ENCODE data around the gene EBF3.

Gene EBF3

DNA sequence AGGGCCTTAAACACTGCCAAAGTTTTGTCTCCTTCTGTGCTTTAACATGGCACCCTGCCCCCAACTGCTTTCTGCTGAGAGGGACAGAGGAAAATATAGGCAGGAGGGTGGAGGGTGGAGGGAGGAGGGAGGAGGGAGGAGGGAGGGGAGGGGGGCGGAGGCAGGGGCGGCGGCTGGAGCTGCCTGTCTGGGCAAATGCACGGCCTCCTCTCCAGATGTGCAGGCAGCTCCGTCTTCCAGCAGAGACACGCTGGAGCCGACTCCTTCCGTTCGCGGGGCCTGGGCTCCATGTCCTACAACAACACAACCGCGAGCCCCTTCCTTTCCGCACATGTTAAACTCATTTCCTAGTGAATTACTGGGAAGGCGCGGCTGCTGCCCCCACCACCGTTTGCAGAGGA lies 14.2 kb downstream of the EBF3 start:
- DNase-seq: peak; percentile 63 to 74
- Histone ChIP-seq H3K9me3 (no peaks in the 10 kb centered on the region), H3K4me3 (no peak overlapping the region), H3K27me3 (peaks cover 0 to 3% of the 10 kb centered on the region in 2 donors), H3K4me1 (peaks cover 0 to 26% (median 8%) of the 10 kb centered on the region in 4 donors), H3K27ac (peak overlapping the region in 1 of 2 donors; percentile 17), H3K36me3 (no peaks in the 10 kb centered on the region)
- TF ChIP-seq, protein P1, sequence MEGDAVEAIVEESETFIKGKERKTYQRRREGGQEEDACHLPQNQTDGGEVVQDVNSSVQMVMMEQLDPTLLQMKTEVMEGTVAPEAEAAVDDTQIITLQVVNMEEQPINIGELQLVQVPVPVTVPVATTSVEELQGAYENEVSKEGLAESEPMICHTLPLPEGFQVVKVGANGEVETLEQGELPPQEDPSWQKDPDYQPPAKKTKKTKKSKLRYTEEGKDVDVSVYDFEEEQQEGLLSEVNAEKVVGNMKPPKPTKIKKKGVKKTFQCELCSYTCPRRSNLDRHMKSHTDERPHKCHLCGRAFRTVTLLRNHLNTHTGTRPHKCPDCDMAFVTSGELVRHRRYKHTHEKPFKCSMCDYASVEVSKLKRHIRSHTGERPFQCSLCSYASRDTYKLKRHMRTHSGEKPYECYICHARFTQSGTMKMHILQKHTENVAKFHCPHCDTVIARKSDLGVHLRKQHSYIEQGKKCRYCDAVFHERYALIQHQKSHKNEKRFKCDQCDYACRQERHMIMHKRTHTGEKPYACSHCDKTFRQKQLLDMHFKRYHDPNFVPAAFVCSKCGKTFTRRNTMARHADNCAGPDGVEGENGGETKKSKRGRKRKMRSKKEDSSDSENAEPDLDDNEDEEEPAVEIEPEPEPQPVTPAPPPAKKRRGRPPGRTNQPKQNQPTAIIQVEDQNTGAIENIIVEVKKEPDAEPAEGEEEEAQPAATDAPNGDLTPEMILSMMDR (IDR thresholded peaks at IDR 0.05): no peak
- intact Hi-C loops (cut with DNase I; ENCODE audit: low total_unique reads): loop anchor here (10.0 kb wide), 1 partner anchor 485 kb away; the partner anchor contains the start of gene MGMT

DNA sequence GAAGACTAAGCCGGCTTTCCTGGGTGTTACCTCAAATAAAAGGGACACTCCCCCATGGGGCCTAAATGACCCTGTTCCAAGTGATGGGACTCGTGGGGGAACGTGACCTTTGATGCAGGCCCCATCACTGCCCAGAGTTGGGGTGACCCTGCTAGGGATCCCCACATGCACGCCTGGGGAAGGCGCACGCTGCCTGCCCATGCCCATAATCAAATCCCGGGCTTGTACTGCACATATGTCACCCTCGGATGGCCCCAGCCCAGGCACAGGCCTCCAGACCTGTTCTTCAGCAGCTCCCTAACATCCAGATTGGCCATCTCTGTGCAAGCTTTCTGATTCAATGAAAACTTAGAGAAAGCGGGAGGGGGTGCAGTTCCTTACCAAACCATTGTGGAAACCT lies 14.7 kb downstream of the EBF3 start:
- peak overlapping the region in 1 of 2 donors; percentile 17 for H3K27ac ChIP-seq

DNA sequence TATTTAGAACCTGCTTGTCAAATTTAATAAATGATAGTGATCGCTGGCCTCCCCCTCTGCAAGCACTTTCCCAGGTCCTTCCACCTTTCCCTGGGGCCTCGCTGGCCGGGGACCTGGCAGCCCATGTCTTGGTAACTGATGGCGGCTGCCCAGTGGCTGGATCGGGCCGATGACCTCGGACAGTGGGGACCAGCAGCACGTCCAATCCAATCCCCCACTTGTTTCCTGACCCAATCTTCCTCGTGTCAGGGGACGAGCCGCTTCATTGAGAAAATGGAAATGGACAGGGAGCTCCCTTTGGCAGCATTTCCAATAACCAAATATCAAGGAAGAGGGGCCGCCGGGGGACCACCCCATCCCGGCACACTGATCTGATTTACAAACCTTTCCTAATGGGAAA lies 17.2 kb downstream of the EBF3 start:
- peak in 1 of 2 donors; percentile 62 for DNase-seq
- H3K27ac ChIP-seq: peak overlapping the region; percentile 64 to 80
- H3K9me3 ChIP-seq: no peaks in the 10 kb centered on the region

More for the DNA sequence above, 14.7 kb downstream of the EBF3 start:
- Histone ChIP-seq H3K36me3 (no peaks in the 10 kb centered on the region), H3K9me3 (no peaks in the 10 kb centered on the region), H3K4me3 (no peak overlapping the region), H3K27me3 (peaks cover 0 to 3% of the 10 kb centered on the region in 2 donors), H3K4me1 (peaks cover 0 to 26% (median 8%) of the 10 kb centered on the region in 4 donors)
- intact Hi-C loops (cut with DNase I; ENCODE audit: low total_unique reads): no loop called here
- no peak for DNase-seq
- TF ChIP-seq, protein P1 (IDR thresholded peaks at IDR 0.05): no peak

DNA sequence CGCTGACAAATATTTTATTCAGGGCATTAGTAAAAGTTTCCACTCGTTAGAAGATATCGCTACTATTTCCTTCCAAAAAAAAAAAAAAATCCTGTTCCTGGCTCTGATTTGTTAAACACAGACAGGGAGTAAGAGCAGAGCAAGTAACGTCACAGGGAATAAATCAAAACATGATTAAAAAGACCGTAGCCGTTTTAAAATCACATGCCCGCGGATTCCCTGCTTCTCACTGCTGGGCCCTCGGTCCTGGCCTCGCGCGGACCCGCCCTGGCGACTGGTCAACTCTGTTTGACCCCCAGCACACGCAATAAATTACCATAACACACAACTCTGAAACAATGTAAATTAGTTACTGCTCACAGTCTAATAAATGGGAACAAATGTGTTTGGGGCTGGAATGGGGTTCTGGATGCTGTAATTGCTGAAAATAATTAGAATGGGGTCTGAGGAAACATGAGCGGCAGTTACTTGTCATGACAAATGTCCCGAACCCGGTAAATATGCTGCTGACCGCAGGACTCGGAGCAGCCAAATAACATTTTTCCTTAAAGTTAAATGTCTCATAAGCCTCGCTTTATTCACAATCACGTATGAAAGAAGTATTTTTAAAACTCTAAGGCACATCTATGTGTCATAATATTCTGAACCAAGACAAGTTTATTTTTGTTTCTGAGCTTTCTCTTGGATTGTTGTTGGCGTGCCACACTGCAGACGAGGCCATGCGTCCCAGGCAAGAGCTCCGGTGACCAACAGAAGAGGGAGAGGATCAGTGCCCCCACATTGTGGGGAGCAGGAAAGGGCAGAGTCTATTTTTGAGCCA lies 17.9 kb downstream of the EBF3 start:
- intact Hi-C loops (cut with DNase I; ENCODE audit: low total_unique reads): no loop called here
- Histone ChIP-seq H3K27ac (peak overlapping the region; percentile 64 to 80), H3K4me1 (peaks cover 0 to 26% (median 8%) of the 10 kb centered on the region in 4 donors), H3K27me3 (no peaks in the 10 kb centered on the region), H3K9me3 (no peaks in the 10 kb centered on the region), H3K36me3 (no peaks in the 10 kb centered on the region), H3K4me3 (peak overlapping the region; percentile 34 to 45)
- DNase-seq: peak in 1 of 2 donors; percentile 75
- TF ChIP-seq, protein P1 (IDR thresholded peaks at IDR 0.05): no peak

More for the DNA sequence above, 17.2 kb downstream of the EBF3 start:
- Histone ChIP-seq H3K27me3 (peaks cover 0 to 3% of the 10 kb centered on the region in 2 donors), H3K4me1 (peaks cover 0 to 26% (median 8%) of the 10 kb centered on the region in 4 donors), H3K36me3 (no peaks in the 10 kb centered on the region), H3K4me3 (no peak overlapping the region)
- intact Hi-C loops (cut with DNase I; ENCODE audit: low total_unique reads): no loop called here
- TF ChIP-seq, protein P1 (IDR thresholded peaks at IDR 0.05): no peak

DNA sequence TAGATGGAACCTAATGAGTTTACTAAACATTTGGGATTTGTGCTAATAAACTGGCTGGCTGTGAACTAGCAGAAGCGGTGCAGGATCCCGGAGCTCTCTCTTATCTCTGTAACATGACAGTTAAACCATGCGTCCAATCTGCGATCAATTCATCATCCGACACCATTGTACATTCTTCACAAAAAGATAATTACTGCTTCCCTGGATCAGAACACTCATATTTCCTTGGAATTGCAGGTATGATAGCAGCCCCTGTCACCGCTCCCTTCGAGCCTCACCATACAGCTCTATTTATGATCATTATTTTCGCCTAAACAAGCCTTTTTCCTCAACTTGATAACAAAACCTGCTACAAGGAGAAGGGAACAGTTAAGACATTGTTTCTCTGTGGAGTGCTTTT lies 18.5 kb downstream of the EBF3 start:
- intact Hi-C loops (cut with DNase I; ENCODE audit: low total_unique reads): no loop called here
- Histone ChIP-seq H3K27me3 (no peaks in the 10 kb centered on the region), H3K4me1 (peaks cover 0 to 26% (median 8%) of the 10 kb centered on the region in 4 donors), H3K36me3 (no peaks in the 10 kb centered on the region), H3K9me3 (no peaks in the 10 kb centered on the region), H3K4me3 (peak overlapping the region in 1 of 2 donors; percentile 34), H3K27ac (peak overlapping the region; percentile 64 to 80)
- TF ChIP-seq, protein P1 (IDR thresholded peaks at IDR 0.05): no peak
- DNase-seq: no peak

All from tibial artery (tissue), 4 donors.